Activated naive CD4-positive, alpha-beta T cell treated with anti-CD3 and anti-CD28 coated beads for 36 hours (primary cell): ENCODE data around the gene KDM4B. TPM values are rescaled to one million over a fixed set of nuclear protein-coding genes. Genes with fewer than 3 reads are reported as not detected.

Experiments
- CTCF ChIA-PET: fragments of 350-600 bp; sonication (Branson Sonifier 250); formaldehyde crosslinking; loops from one replicate; lab custom pipeline; 2021; ENCODE audit warnings: antibody characterized with exemption; lab: Charles Lee
- DNase-seq: peaks from one replicate; pipeline ENCODE4 v3.0.0-alpha.2; 2020
- H3K27ac Mint-ChIP-seq: one replicate; pipeline ENCODE4 v1.8.0; 2021; ENCODE audit warnings: mild to moderate bottlenecking, mixed read lengths
- H3K27me3 Mint-ChIP-seq: one replicate; pipeline ENCODE4 v1.8.0; 2021; ENCODE audit warnings: low read depth, mixed read lengths
- H3K36me3 Mint-ChIP-seq: one replicate; pipeline ENCODE4 v1.8.0; 2021; ENCODE audit warnings: low read depth, mixed read lengths
- H3K4me1 Mint-ChIP-seq: one replicate; pipeline ENCODE4 v1.8.0; 2021; ENCODE audit warnings: low read depth, mixed read lengths
- H3K4me3 Mint-ChIP-seq: one replicate; pipeline ENCODE4 v1.8.0; 2021; ENCODE audit warnings: mild to moderate bottlenecking, moderate library complexity, mixed read lengths
- H3K9me3 Mint-ChIP-seq: one replicate; pipeline ENCODE4 v1.8.0; 2021; ENCODE audit warnings: mixed read lengths
- intact Hi-C: fragments of 100-400 bp; cut with micrococcal nuclease; formaldehyde crosslinking; loops from one replicate; pipeline ENCODE4 v1.15.1; 2023
- total RNA-seq, 2 experiments: library from RNA; stranded (reverse); gene quantifications; one replicate each; pipeline ENCODE4 v1.2.3, GENCODE V29; 2021

Gene KDM4B
- total RNA-seq, 2 experiments from 2014 or later, result 10.5 to 12.7 TPM

DNA sequence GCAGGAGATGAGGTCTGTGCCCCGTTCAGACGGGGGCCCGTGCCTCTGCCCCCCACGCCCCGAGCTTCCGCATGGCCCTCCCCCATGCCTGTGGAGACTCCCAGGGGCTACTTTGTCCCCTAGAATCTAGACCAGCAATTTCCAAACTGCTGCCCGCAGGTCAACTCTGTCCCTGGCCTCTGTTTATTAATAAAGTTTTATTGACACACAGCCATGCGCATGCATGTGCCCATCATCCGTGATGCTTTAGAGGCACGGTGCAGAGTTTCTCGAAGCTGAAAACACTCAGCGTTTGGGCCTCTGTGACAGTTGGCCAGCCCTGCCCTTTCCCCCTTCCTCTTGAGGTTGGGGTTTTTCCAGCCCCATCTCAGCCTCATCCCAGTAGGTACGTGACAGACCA, 140.0 kb downstream of the KDM4B start:
- peaks cover 9% of the 10 kb centered on the region for H3K36me3 Mint-ChIP-seq
- no peaks in the 10 kb centered on the region for H3K27me3 Mint-ChIP-seq
- H3K27ac Mint-ChIP-seq, result no peak overlapping the region
- H3K9me3 Mint-ChIP-seq, result no peaks in the 10 kb centered on the region
- H3K4me3 Mint-ChIP-seq, result no peak overlapping the region
- no peak for DNase-seq
- intact Hi-C loops, result no loop called here
- no peaks in the 10 kb centered on the region for H3K4me1 Mint-ChIP-seq
- CTCF ChIA-PET, result no interaction called here

DNA sequence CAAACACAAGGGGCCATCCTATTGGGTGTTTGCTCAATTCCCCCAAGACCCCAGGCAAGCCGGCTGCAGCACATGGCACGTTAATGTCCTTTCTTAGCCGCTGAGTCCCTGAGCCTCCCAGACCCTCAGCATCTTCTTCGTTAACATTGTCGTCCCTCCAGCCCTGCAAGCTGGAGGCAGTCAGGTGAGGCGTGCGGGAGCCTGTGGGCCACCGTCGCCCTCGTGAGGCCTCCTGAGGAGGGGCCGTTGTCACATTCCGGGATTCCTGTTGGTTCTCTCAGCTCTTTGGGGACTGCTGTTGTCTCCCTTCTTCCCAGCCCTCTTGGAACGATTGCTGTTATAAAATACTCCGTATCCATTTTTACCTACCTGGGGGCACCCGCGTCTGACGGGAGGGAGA, 140.6 kb downstream of the KDM4B start:
- Mint-ChIP-seq H3K27ac (no peak overlapping the region), H3K9me3 (no peaks in the 10 kb centered on the region), H3K4me3 (no peak overlapping the region), H3K36me3 (peaks cover 9% of the 10 kb centered on the region), H3K27me3 (no peaks in the 10 kb centered on the region), H3K4me1 (no peaks in the 10 kb centered on the region)
- intact Hi-C loops, result no loop called here
- DNase-seq, result no peak
- CTCF ChIA-PET, result no interaction called here

DNA sequence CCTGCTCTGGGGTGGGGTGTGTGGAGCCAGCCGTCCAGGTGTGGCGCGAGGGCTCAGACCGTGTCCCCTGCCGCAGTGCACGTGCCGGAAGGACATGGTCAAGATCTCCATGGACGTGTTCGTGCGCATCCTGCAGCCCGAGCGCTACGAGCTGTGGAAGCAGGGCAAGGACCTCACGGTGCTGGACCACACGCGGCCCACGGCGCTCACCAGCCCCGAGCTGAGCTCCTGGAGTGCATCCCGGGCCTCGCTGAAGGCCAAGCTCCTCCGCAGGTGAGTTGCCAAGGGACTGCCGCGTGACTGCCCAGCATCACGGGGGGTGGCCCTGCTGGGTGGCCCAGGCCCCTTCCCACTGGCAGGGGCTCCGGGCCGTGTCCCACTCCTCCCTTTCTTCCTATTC, 141.6 kb downstream of the KDM4B start:
- intact Hi-C loops, result no loop called here
- CTCF ChIA-PET, result interaction anchor here (0.6 kb wide), 1 partner anchor 211 kb away, joined by 4 read pairs; no protein-coding TSS in a partner anchor
- Mint-ChIP-seq H3K9me3 (peaks cover 2% of the 10 kb centered on the region), H3K4me1 (no peaks in the 10 kb centered on the region), H3K27me3 (no peaks in the 10 kb centered on the region), H3K36me3 (peaks cover 11% of the 10 kb centered on the region), H3K4me3 (no peak overlapping the region), H3K27ac (no peak overlapping the region)
- no peak for DNase-seq

DNA sequence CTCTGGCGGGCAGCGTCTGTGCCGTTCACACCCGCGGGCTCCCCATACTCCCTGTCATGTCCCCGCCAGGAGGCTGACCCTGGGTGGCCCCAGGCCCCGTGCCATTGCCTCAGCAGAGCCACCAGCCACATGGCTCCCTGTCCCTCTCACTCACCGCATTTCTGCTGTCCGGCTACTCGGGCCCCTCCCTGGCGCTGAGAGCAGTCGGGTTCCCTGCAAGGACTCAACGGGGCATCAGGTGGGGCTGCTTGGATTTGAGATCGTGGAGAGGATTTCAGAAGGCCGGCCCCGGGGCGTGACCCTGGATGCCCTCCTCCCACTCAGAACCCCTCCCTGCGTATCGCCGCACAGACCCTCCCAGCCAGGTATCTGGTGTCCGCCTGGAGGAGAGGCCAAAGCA, 142.1 kb downstream of the KDM4B start:
- no peaks in the 10 kb centered on the region for H3K4me1 Mint-ChIP-seq
- peaks cover 12% of the 10 kb centered on the region for H3K36me3 Mint-ChIP-seq
- H3K9me3 Mint-ChIP-seq, result peaks cover 4% of the 10 kb centered on the region
- no peak for DNase-seq
- no peak overlapping the region for H3K4me3 Mint-ChIP-seq
- no peak overlapping the region for H3K27ac Mint-ChIP-seq
- H3K27me3 Mint-ChIP-seq, result no peaks in the 10 kb centered on the region
- CTCF ChIA-PET, result no interaction called here
- intact Hi-C loops, result no loop called here

DNA sequence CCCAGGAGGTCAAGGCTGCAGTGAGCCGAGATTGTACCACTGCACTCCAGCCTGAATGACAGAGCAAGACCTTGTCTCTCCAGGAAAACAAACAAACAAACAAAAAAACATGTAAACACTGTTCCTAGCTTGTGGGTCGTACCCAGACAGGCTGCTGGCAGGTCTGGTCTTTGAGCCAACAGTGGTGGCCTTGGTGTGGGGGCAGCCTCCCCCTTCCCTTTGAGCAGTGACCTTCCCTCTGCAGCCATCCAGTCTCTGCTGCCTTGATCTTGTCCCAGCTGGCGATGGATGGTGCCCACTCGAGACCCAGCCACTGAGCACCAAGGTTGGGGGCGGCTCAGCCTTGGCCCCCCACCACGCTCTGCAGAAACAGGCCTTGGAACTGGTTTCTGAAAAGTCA, 143.3 kb downstream of the KDM4B start:
- H3K27me3 Mint-ChIP-seq, result no peaks in the 10 kb centered on the region
- intact Hi-C loops, result no loop called here
- DNase-seq, result no peak
- H3K4me1 Mint-ChIP-seq, result no peaks in the 10 kb centered on the region
- CTCF ChIA-PET, result no interaction called here
- peaks cover 14% of the 10 kb centered on the region for H3K36me3 Mint-ChIP-seq
- H3K9me3 Mint-ChIP-seq, result peaks cover 4% of the 10 kb centered on the region
- no peak overlapping the region for H3K27ac Mint-ChIP-seq
- H3K4me3 Mint-ChIP-seq, result no peak overlapping the region

DNA sequence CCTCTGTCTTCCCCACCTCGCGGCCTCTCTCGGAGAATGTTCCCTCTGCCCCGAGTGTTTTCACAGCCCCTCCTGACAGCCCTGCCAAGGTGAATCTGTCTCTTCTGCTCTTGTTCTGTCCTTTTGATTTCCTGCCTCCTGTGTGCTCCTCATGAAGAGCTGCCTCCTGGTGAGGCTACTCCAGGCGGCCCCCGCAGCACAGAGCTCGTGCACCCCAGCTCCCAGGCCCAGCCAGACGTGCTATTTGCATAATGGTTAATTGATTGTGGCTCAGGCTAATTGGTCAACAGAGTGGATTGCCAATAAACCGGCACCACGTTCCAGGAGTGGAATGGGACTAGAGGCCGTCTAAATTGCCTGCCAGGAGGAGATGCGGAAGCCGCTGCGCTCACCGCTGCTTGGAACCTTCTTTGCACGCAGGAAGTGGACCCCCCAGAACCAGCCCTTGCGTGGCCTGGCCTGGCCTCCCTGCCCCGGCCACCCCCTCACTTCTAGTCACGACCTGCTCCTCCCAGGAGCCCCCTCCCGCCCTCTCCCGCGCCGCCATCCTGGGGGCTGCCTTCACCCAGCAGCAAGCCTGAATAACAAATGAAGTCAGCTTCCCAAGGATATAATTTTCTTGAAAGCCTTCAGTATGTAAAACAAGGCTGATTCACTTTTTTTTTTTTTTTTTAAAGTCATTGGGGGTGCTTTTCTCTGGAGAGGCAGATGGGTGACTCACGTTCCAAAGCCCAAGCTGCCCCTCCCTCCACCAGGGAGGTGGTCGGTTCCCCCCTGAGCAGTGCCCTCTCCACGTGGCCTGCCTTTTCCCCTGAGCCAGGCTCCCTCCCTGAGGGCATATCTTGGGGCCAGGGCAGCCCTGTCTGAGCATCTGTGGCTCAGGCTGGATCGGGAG, 144.0 kb downstream of the KDM4B start:
- no peak overlapping the region for H3K27ac Mint-ChIP-seq
- no peak overlapping the region for H3K4me3 Mint-ChIP-seq
- peaks cover 14% of the 10 kb centered on the region for H3K36me3 Mint-ChIP-seq
- H3K9me3 Mint-ChIP-seq, result peaks cover 4% of the 10 kb centered on the region
- DNase-seq, result no peak
- H3K27me3 Mint-ChIP-seq, result no peaks in the 10 kb centered on the region
- intact Hi-C loops, result no loop called here
- CTCF ChIA-PET, result interaction anchor here (0.6 kb wide), 1 partner anchor 356 kb away, joined by 3 read pairs; no protein-coding TSS in a partner anchor
- no peaks in the 10 kb centered on the region for H3K4me1 Mint-ChIP-seq

DNA sequence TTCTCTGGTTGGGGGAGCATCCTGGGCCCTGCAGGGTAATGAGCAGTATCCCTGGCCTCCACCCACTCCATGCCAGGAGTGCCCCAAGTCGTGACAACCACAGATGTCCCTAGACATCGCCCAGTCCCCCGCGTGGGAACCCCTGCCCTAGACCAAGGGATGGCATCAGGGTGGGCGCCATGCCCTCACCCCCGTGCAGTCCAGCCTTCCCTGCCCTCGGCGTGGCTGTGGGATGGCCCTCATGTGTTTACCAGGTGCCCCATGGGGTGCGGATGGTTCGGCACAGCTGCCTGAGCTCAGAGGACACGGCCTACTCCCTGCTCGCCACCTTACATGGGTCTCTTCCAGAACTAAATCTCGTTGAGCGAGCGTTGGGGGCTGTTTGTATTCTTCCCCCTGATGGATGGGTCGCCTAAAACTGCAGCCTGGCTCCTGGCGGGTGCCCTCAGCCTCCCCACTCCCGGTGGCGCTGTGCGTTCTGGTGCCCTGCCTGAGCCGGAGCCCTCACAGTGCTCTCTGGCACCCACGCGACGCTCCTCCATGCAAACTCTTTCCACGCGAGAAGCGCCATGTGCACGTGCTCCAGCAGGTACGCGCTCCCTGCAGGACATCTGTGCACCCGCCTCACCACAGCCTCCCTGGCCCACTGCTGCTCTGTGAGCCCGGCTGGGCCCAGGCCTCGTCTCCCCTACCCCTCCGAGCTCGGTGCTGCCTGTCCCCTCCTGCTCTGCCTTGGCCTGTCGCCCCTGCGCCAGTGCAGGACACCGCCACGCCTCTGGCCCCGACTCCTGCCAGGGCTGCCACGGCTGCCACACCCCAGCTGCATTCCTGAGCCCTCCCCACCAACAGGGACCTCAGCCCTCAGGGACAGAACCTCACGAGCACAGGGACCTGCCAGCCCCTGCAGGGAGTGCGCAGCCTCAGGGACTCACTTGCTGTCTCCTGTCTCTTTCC, 145.0 kb downstream of the KDM4B start:
- peaks cover 14% of the 10 kb centered on the region for H3K36me3 Mint-ChIP-seq
- H3K27ac Mint-ChIP-seq, result no peak overlapping the region
- no peaks in the 10 kb centered on the region for H3K4me1 Mint-ChIP-seq
- H3K9me3 Mint-ChIP-seq, result peaks cover 4% of the 10 kb centered on the region
- CTCF ChIA-PET, result no interaction called here
- no peak overlapping the region for H3K4me3 Mint-ChIP-seq
- DNase-seq, result no peak
- intact Hi-C loops, result no loop called here
- no peaks in the 10 kb centered on the region for H3K27me3 Mint-ChIP-seq

DNA sequence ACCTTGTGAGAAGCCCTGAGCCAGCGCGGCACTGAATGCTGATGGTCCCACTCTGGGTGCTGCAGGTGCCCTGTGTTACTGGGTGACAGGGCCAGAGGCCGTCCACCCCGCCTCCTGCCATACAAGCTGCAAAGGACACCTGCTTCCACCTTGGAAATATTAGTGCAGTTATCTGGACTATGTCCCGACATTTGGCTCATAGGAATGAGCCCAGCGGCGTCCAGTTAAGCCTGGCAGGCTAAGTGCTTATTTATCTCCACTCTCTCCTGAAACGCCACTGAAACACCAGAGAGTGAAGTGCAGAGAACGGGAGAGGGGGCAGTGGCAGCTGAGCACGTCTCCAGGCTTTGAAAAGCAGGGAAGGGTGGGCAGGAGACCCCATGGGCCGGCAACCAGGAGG, 145.8 kb downstream of the KDM4B start:
- Mint-ChIP-seq H3K36me3 (peaks cover 14% of the 10 kb centered on the region), H3K27ac (no peak overlapping the region), H3K27me3 (no peaks in the 10 kb centered on the region), H3K4me3 (no peak overlapping the region), H3K4me1 (no peaks in the 10 kb centered on the region), H3K9me3 (peaks cover 4% of the 10 kb centered on the region)
- intact Hi-C loops, result no loop called here
- CTCF ChIA-PET, result no interaction called here
- DNase-seq, result no peak

DNA sequence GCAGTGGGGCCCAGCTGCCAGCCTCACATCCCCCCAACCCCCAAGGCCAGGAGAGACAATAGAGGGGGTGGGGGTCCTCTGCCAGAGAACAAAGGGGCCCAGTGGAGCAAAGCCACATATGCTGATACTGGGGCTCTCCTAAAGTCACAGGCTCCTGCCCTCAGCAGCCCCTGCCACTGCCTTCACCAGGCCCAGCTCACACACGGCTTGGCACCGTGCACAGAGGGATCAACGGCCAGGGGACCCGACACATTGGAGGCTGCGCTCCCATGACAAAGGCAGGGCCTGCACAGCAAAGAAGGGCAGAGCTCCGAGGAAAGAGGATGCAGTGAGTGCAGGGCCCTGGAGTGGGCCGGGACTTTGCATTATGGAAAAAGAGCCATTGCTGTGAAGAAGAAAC, 146.4 kb downstream of the KDM4B start:
- no peak overlapping the region for H3K27ac Mint-ChIP-seq
- DNase-seq, result no peak
- no peak overlapping the region for H3K4me3 Mint-ChIP-seq
- peaks cover 4% of the 10 kb centered on the region for H3K9me3 Mint-ChIP-seq
- CTCF ChIA-PET, result no interaction called here
- intact Hi-C loops, result no loop called here
- no peaks in the 10 kb centered on the region for H3K27me3 Mint-ChIP-seq
- peaks cover 14% of the 10 kb centered on the region for H3K36me3 Mint-ChIP-seq
- no peaks in the 10 kb centered on the region for H3K4me1 Mint-ChIP-seq

DNA sequence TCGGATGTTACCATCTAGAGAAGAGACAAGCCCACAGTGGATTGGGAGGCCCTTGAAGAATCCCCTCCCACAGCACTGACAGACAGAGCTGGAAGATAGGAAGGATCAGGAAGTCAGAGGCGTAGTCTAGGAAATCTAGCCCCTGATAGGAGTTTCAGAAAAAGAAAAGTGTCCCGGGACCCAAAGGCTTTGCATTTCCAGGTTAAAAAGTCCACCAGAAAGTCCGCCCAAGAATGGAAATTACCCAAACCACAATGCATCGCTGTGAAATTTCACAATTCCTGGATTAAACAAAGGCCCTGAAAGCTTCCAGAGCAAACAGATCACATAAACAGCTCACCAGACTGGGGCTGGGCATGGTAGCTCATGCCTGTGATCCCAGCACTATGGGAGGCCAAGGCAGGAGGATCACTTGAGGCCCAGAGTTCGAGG, 146.9 kb downstream of the KDM4B start:
- peaks cover 14% of the 10 kb centered on the region for H3K36me3 Mint-ChIP-seq
- no peak for DNase-seq
- H3K4me1 Mint-ChIP-seq, result no peaks in the 10 kb centered on the region
- H3K27me3 Mint-ChIP-seq, result no peaks in the 10 kb centered on the region
- CTCF ChIA-PET, result no interaction called here
- intact Hi-C loops, result no loop called here
- H3K27ac Mint-ChIP-seq, result no peak overlapping the region
- H3K4me3 Mint-ChIP-seq, result no peak overlapping the region
- H3K9me3 Mint-ChIP-seq, result peaks cover 4% of the 10 kb centered on the region

DNA sequence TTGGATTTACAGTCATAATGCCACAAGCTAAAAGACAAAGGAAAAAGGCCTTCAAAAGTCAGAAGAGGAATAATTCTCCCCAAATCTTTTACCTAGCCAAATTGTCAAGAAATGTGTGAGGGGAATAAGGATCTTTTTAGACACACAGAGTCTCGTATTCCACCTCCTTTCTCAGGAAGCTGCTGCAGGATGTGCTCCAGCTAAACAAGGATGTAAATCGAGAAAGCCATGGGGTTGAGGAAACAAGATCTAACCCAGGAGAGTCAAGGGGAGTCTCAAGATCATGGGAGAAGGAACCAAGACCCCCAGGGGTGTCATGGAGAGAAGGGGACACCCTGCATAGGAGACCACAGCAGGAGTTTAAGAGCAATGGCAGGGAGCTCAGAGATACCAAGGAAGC, 147.4 kb downstream of the KDM4B start:
- Mint-ChIP-seq H3K4me1 (no peaks in the 10 kb centered on the region), H3K27ac (no peak overlapping the region), H3K4me3 (no peak overlapping the region), H3K9me3 (peaks cover 4% of the 10 kb centered on the region), H3K36me3 (peaks cover 14% of the 10 kb centered on the region), H3K27me3 (no peaks in the 10 kb centered on the region)
- CTCF ChIA-PET, result no interaction called here
- intact Hi-C loops, result no loop called here
- DNase-seq, result no peak

DNA sequence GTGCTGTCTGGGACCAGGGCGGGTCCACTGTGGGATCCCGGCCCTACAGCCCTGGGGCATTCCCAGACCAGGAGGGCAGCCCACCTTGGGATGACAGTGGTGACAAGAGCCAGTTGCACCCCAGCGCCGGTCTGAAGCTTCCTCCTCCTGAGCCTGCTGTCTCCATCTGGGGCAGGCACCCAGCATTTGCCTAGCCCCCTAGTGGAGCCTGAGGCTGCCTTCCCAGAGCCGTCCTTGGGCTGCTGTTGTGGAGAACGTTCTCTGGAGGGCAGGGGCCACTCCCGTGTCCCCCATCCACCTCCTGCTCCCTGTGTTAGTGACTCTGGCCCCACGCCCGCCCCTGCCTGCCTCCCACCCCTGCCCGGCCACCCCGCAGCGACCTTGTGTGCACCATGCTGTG, 148.5 kb downstream of the KDM4B start:
- Mint-ChIP-seq H3K27me3 (no peaks in the 10 kb centered on the region), H3K4me1 (no peaks in the 10 kb centered on the region), H3K27ac (no peak overlapping the region), H3K4me3 (no peak overlapping the region), H3K36me3 (peaks cover 12% of the 10 kb centered on the region), H3K9me3 (peaks cover 4% of the 10 kb centered on the region)
- no peak for DNase-seq
- intact Hi-C loops, result no loop called here
- CTCF ChIA-PET, result no interaction called here
